Measurements from ENCODE around the gene RAB11FIP5. TPM values are rescaled to one million over a fixed set of nuclear protein-coding genes. Genes with fewer than 3 reads are reported as not detected.

RAB11FIP5 gene
- total and polyA plus RNA-seq, 2 donors from 2014 or later = 49.6 to 57.1 TPM

DNA sequence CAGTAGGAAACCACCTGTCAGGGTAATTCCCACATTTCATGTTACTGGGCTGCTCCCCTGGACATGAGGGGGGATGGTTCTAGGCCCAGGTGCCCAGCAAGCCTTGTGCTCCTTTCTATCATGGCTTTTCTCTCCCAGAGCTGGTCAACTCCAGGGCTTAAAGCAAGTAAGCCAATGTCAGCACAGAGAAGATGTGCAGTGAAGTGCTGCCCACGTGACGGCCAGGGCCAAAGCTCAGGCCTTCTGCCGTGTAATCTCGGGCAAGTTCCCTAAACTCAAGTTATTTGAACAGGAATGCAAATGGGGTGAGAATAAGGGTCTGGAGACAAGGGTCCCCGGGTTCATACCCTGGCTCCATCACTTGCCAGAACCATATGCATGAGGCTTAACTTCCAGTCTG is 57.8 kb downstream of the RAB11FIP5 start:
- Histone ChIP-seq H3K9ac (ENCODE audit: low read length in 3 of 3) (no peak overlapping the region), H3K27ac (ENCODE audit: low read depth in 2 of 2, low read length in 2 of 2) (no peak overlapping the region), H3K4me3 (ENCODE audit: low read length in 3 of 3) (no peak overlapping the region), H3K4me1 (ENCODE audit: control insufficient read depth in 2 of 3, insufficient read depth in 2 of 3, low read depth in 1 of 3, low read length in 3 of 3) (no peaks in the 10 kb centered on the region), H3K9me3 (ENCODE audit: control insufficient read depth in 2 of 3, insufficient read depth in 1 of 3, low read length in 3 of 3) (peaks cover 0 to 5% (median 0%) of the 10 kb centered on the region in 3 donors), H3K36me3 (ENCODE audit: control insufficient read depth in 2 of 3, insufficient read depth in 3 of 3, low read length in 3 of 3) (peaks cover 3 to 11% (median 3%) of the 10 kb centered on the region in 3 donors), H3K27me3 (ENCODE audit: control insufficient read depth, insufficient read depth, low read length) (no peaks in the 10 kb centered on the region)
- no peak for FAIRE-seq
- no peak for DNase-seq
- TF ChIP-seq, protein P1, sequence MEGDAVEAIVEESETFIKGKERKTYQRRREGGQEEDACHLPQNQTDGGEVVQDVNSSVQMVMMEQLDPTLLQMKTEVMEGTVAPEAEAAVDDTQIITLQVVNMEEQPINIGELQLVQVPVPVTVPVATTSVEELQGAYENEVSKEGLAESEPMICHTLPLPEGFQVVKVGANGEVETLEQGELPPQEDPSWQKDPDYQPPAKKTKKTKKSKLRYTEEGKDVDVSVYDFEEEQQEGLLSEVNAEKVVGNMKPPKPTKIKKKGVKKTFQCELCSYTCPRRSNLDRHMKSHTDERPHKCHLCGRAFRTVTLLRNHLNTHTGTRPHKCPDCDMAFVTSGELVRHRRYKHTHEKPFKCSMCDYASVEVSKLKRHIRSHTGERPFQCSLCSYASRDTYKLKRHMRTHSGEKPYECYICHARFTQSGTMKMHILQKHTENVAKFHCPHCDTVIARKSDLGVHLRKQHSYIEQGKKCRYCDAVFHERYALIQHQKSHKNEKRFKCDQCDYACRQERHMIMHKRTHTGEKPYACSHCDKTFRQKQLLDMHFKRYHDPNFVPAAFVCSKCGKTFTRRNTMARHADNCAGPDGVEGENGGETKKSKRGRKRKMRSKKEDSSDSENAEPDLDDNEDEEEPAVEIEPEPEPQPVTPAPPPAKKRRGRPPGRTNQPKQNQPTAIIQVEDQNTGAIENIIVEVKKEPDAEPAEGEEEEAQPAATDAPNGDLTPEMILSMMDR (IDR thresholded peaks at IDR 0.05; ENCODE audit: borderline replicate concordance, extremely low read depth, insufficient read depth) = no peak
- intact Hi-C loops (cut with DNase I) = no loop called here

DNA sequence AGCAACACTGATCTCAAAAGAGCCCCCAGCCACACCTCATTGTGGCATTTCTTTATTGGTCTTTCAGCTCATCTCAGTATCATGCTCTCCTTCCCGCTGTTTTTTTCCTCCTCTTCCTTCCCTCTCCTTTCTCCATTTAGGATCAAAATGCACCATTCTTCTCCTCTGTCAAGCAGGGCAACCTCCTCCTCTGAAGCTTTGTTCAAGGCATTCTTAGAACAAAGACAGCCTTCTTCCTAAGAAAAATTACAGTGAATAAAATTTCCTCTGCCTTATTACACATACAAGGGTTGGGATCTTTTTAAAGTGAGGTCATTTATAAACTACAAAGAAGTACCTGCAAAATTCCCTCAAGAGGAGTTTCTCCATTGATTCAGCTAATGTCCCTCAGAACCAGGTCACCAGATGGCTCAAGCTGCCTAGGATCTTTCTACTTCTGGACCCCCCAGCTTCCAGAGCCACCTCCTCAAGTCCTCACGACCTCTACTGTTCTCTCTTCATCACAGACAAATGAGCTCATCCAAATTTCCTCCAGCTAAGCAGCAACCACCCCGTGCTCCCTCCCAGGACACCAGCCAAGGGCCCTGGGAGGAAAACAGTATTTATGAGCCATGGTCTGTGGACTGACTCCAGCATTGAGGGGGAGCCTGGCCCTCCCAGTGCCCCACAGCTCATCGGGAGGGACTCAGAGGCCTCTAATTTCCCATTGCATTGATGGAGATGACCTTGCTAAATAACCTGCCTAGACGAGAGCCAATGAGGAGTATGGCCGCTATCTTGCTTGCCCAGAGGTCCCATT is 59.2 kb downstream of the RAB11FIP5 start:
- intact Hi-C loops (cut with DNase I) = no loop called here
- no peak overlapping the region for H3K4me3 ChIP-seq (ENCODE audit: low read length in 3 of 3)
- H3K4me1 ChIP-seq (ENCODE audit: control insufficient read depth in 2 of 3, insufficient read depth in 2 of 3, low read depth in 1 of 3, low read length in 3 of 3) = no peaks in the 10 kb centered on the region
- FAIRE-seq (no peak), DNase-seq (no peak)
- peaks cover 0 to 5% (median 0%) of the 10 kb centered on the region in 3 donors for H3K9me3 ChIP-seq (ENCODE audit: control insufficient read depth in 2 of 3, insufficient read depth in 1 of 3, low read length in 3 of 3)
- no peak overlapping the region for H3K27ac ChIP-seq (ENCODE audit: low read depth in 2 of 2, low read length in 2 of 2)
- no peaks in the 10 kb centered on the region for H3K27me3 ChIP-seq (ENCODE audit: control insufficient read depth, insufficient read depth, low read length)
- peaks cover 3 to 11% (median 3%) of the 10 kb centered on the region in 3 donors for H3K36me3 ChIP-seq (ENCODE audit: control insufficient read depth in 2 of 3, insufficient read depth in 3 of 3, low read length in 3 of 3)
- H3K9ac ChIP-seq (ENCODE audit: low read length in 3 of 3) = no peak overlapping the region
- TF ChIP-seq, protein P1 (IDR thresholded peaks at IDR 0.05; ENCODE audit: borderline replicate concordance, extremely low read depth, insufficient read depth) = no peak

- FAIRE-seq (no peak), DNase-seq (peak in 4 of 5 donors; percentile 41 to 49 (median 48))
- TF ChIP-seq, protein P1 (IDR thresholded peaks at IDR 0.05; ENCODE audit: borderline replicate concordance, extremely low read depth, insufficient read depth) = no peak
- Histone ChIP-seq H3K36me3 (ENCODE audit: control insufficient read depth in 2 of 3, insufficient read depth in 3 of 3, low read length in 3 of 3) (peaks cover 0 to 7% (median 0%) of the 10 kb centered on the region in 3 donors), H3K4me1 (ENCODE audit: control insufficient read depth in 2 of 3, insufficient read depth in 2 of 3, low read depth in 1 of 3, low read length in 3 of 3) (no peaks in the 10 kb centered on the region), H3K9me3 (ENCODE audit: control insufficient read depth in 2 of 3, insufficient read depth in 1 of 3, low read length in 3 of 3) (no peaks in the 10 kb centered on the region), H3K27ac (ENCODE audit: low read depth in 2 of 2, low read length in 2 of 2) (no peak overlapping the region), H3K4me3 (ENCODE audit: low read length in 3 of 3) (no peak overlapping the region), H3K9ac (ENCODE audit: low read length in 3 of 3) (no peak overlapping the region), H3K27me3 (ENCODE audit: control insufficient read depth, insufficient read depth, low read length) (no peaks in the 10 kb centered on the region)
- intact Hi-C loops (cut with DNase I) = no loop called here
Observed at GRCh38 chr2:73050121-73050545, 62.6 kb downstream of the RAB11FIP5 start.

All from kidney (tissue), 14 donors.